HFFc6 (cell line): ENCODE data around the gene TENT4B. TPM values are rescaled to one million over a fixed set of nuclear protein-coding genes. Genes with fewer than 3 reads are reported as not detected.

Source experiments
- DNase-seq: peaks from one replicate; pipeline ENCODE4 v3.0.0-alpha.2; 2018
- H3K27ac Mint-ChIP-seq: 2 replicates; pipeline ENCODE4 v1.8.0; 2020; ENCODE audit warnings: mild to moderate bottlenecking, mixed read lengths
- H3K27me3 Mint-ChIP-seq: 2 replicates; pipeline ENCODE4 v1.8.0; 2021; ENCODE audit warnings: mild to moderate bottlenecking, moderate library complexity, mixed read lengths; ENCODE audit not compliant: insufficient read depth
- H3K36me3 Mint-ChIP-seq: 2 replicates; pipeline ENCODE4 v1.8.0; 2021; ENCODE audit warnings: low read depth, mixed read lengths
- H3K4me1 Mint-ChIP-seq: 2 replicates; pipeline ENCODE4 v1.8.0; 2020; ENCODE audit warnings: low read depth, mixed read lengths
- H3K4me3 Mint-ChIP-seq: 2 replicates; pipeline ENCODE4 v1.8.0; 2020; ENCODE audit warnings: mild to moderate bottlenecking, moderate library complexity, mixed read lengths
- H3K9me3 Mint-ChIP-seq: 2 replicates; pipeline ENCODE4 v1.8.0; 2020; ENCODE audit warnings: mild to moderate bottlenecking, mixed read lengths
- total RNA-seq, 6 experiments: library from RNA; stranded (reverse); fragmentation: NEBNext Ultra II Directional; extraction: Animal tissue kit (Norgen Biotek cat#: 25700); gene quantifications; 2 replicates in 1 of 6; 3 replicates in 5 of 6; pipeline ENCODE4 v1.2.3, GENCODE V29; 2021
- TF ChIP-seq, protein P1 (sequence below): fragments of 200-600 bp; sonication (generic); IDR thresholded peaks from 2 replicates; pipeline ENCODE4 v1.5.0; 2021; ENCODE audit warnings: antibody characterized with exemption, mild to moderate bottlenecking

Gene TENT4B
- total RNA-seq, 6 experiments from 2014 or later = 19.4 to 23.0 (median 21.6) TPM

DNA sequence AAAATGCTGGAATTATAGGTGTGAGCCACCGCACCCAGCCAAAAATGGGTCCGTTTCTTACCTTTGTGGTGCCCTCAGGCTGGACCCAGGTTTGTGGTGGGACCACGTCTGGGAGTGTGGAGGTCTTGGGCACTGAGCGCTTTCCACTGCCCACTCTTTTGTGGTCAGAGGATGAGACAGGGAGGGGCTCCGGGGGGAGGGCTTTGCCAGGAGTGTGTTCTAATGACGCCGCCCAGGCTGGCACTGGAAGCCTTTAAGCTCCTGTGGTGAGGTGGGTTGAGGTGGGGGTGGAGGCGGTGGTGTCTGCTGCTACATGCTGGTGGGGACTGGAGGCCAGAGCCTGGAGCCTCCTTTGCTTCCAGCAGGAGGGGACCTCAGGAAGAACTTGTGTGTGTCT is 100.4 kb downstream of the TENT4B start:
- Mint-ChIP-seq H3K36me3 (no peaks in the 10 kb centered on the region), H3K9me3 (no peaks in the 10 kb centered on the region), H3K4me1 (peaks cover 19% of the 10 kb centered on the region)

GRCh38 chr16:50254072-50254471 is 101.0 kb downstream of the TENT4B start:
- H3K27me3 Mint-ChIP-seq = peaks cover 13% of the 10 kb centered on the region
- no peak overlapping the region for H3K4me3 Mint-ChIP-seq
- TF ChIP-seq, protein P1, sequence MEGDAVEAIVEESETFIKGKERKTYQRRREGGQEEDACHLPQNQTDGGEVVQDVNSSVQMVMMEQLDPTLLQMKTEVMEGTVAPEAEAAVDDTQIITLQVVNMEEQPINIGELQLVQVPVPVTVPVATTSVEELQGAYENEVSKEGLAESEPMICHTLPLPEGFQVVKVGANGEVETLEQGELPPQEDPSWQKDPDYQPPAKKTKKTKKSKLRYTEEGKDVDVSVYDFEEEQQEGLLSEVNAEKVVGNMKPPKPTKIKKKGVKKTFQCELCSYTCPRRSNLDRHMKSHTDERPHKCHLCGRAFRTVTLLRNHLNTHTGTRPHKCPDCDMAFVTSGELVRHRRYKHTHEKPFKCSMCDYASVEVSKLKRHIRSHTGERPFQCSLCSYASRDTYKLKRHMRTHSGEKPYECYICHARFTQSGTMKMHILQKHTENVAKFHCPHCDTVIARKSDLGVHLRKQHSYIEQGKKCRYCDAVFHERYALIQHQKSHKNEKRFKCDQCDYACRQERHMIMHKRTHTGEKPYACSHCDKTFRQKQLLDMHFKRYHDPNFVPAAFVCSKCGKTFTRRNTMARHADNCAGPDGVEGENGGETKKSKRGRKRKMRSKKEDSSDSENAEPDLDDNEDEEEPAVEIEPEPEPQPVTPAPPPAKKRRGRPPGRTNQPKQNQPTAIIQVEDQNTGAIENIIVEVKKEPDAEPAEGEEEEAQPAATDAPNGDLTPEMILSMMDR = no peak
- no peaks in the 10 kb centered on the region for H3K36me3 Mint-ChIP-seq
- no peaks in the 10 kb centered on the region for H3K9me3 Mint-ChIP-seq
- no peak for DNase-seq
- H3K4me1 Mint-ChIP-seq = peaks cover 24% of the 10 kb centered on the region
- H3K27ac Mint-ChIP-seq = no peak overlapping the region

More for the DNA sequence above, 100.4 kb downstream of the TENT4B start:
- DNase-seq = no peak
- Mint-ChIP-seq H3K4me3 (no peak overlapping the region), H3K27me3 (peaks cover 15% of the 10 kb centered on the region), H3K27ac (no peak overlapping the region)
- TF ChIP-seq, protein P1 = no peak

GRCh38 chr16:50255538-50255937 is 102.4 kb downstream of the TENT4B start:
- peaks cover 34% of the 10 kb centered on the region for H3K4me1 Mint-ChIP-seq

GRCh38 chr16:50256604-50257003 is 103.5 kb downstream of the TENT4B start:
- Mint-ChIP-seq H3K9me3 (no peaks in the 10 kb centered on the region), H3K27me3 (peaks cover 13% of the 10 kb centered on the region), H3K27ac (no peak overlapping the region), H3K4me3 (no peak overlapping the region), H3K36me3 (peaks cover 14% of the 10 kb centered on the region), H3K4me1 (peaks cover 24% of the 10 kb centered on the region)
- TF ChIP-seq, protein P1 = no peak
- DNase-seq = no peak

More at GRCh38 chr16:50255538-50255937, 102.4 kb downstream of the TENT4B start:
- Mint-ChIP-seq H3K9me3 (no peaks in the 10 kb centered on the region), H3K27me3 (peaks cover 13% of the 10 kb centered on the region), H3K4me3 (no peak overlapping the region), H3K36me3 (peaks cover 12% of the 10 kb centered on the region), H3K27ac (no peak overlapping the region)
- TF ChIP-seq, protein P1 = no peak
- no peak for DNase-seq

- peaks cover 17% of the 10 kb centered on the region for H3K4me1 Mint-ChIP-seq
- no peak overlapping the region for H3K27ac Mint-ChIP-seq
- peaks cover 14% of the 10 kb centered on the region for H3K36me3 Mint-ChIP-seq
- DNase-seq = no peak
- H3K4me3 Mint-ChIP-seq = no peak overlapping the region
- TF ChIP-seq, protein P1 = no peak
- H3K9me3 Mint-ChIP-seq = no peaks in the 10 kb centered on the region
- peaks cover 9% of the 10 kb centered on the region for H3K27me3 Mint-ChIP-seq
These were observed 104.8 kb downstream of the TENT4B start for GRCh38 chr16:50257876-50258275.
